Eye (tissue), 1 donor: ENCODE results near the gene MEGF6.

Experiments
- DNase-seq: peaks from one replicate; pipeline ENCODE4 v3.0.0-alpha.2; 2015

Gene MEGF6

DNA sequence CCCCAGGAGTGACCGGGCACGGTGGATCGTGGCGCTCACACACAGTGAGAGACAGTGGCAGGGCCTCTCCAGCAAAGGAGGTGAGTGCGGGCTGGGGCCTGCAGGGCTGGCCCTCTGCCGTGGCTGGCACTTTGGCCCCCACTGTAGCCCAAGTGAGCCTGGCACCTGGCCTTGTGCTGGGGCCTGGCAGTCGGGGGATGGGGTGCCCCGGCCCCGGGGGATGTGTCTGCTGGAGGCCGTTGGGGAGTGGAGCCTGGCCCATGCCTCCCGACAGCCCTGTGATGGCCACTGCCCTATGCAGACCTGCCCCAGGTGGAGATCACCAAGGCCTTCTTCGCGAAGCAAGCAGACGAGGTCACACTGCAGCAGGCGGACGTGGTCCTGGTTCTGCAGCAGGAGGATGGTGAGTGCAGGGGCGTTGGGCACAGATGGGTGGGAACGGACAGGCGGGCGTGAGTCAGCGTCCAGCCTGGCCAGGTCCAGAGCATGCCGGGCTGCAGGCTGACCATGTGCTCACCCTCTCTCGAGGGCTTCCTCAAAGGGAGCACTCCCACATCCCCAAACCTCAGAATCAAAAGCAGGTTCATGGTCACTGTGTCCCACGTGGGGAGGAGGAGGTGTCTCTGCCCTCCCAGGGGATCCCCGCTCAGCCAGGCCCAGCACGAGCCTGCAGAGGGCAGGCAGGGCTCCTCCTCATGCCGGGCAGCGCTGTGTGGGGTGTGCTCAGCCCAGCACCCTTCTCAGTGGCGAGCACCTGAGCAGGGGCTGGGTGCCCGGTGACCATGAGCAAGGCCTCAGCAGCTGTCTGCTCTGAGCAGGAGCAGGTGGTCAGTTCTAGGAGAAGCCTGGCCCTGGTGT, 131.6 kb downstream of the MEGF6 start:
- DNase-seq: no peak

DNA sequence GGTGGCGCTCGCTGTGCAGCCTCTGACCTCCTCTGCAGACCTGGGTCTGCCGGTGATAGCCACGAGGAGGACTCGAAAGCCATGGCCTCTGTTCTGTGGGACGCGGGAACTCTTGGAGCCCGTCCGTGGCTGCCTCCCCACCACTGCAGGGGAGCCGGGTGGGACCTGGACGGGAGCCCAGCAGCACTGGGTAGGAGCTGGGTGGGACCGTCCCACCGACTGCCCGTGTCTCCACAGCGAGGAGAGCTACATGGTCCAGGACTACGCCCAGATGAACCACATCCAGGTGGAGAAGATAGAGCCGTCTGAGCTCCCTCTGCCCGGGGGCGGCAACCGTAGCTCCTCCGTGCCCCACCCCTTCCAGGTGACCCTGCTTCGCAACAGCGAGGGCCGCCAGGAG, 133.1 kb downstream of the MEGF6 start:
- DNase-seq: no peak

- DNase-seq: no peak
Observed at GRCh38 chr1:3477241-3477995, 133.9 kb downstream of the MEGF6 start.

DNA sequence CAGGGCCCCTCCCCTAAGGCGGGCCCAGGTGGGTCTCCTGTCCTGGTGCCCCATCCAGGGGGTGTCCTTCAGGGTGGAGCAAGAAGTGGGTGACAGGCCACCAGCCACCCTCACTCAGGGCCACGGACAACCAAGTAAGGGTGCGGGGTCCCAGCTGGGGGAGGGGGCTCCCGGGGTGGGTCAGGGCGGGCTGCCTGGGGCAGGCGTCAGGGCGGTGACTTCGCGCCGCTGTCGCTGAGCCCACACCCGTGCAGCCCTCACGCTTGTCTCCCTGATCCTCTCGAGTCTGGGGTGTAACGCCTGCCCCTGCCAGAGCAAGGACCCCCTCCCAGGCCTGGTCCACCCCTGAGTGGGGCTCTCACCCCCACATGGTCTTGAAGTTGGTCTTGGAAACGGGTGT, 134.6 kb downstream of the MEGF6 start:
- no peak for DNase-seq

- DNase-seq: no peak
Observed at GRCh38 chr1:3475839-3476573, 135.3 kb downstream of the MEGF6 start.

DNA sequence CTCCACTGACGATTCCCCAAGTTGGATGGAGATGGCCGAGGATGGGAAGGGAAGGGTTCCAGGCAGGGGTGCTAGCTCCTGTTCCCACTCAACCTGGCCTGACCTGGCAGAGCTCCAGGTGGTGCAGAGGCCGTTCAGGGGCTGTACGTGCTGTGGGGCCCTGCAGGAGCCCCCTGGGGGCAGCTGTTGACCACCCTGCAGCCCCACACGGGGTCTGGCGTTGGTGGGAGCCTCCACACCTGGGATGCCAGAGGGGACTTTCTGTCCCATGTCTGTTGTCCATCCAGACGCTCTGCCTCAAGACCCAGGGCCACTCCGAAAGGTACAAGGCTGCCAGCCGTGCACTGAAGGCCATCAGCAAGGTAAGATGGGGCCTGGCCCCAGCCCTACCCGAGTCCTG, 136.9 kb downstream of the MEGF6 start:
- no peak for DNase-seq

- DNase-seq: no peak
Observed at GRCh38 chr1:3474016-3474415, 137.3 kb downstream of the MEGF6 start.

GRCh38 chr1:3473381-3473844, 137.9 kb downstream of the MEGF6 start:
- DNase-seq: peak; percentile 41

DNA sequence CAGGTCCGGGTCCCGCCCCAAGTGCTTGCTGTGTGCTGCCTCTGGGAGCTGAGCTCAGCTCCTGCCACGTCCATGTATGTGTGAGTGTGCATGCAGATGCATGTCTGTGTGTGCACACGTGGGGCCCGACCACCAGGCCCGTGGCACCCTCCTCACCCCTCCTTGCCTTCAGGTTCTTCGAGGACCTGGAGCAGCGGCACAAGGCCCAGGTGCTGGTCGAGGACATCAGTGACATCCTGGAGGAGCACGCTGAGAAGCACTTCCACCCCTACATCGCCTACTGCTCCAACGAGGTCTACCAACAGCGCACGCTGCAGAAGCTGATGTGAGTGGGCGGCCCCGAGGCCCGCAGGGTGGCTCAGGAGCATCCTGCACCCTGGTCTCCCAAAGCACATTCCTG, 138.4 kb downstream of the MEGF6 start:
- DNase-seq: no peak

- DNase-seq: no peak
Observed at GRCh38 chr1:3472088-3472850, 139.0 kb downstream of the MEGF6 start.

DNA sequence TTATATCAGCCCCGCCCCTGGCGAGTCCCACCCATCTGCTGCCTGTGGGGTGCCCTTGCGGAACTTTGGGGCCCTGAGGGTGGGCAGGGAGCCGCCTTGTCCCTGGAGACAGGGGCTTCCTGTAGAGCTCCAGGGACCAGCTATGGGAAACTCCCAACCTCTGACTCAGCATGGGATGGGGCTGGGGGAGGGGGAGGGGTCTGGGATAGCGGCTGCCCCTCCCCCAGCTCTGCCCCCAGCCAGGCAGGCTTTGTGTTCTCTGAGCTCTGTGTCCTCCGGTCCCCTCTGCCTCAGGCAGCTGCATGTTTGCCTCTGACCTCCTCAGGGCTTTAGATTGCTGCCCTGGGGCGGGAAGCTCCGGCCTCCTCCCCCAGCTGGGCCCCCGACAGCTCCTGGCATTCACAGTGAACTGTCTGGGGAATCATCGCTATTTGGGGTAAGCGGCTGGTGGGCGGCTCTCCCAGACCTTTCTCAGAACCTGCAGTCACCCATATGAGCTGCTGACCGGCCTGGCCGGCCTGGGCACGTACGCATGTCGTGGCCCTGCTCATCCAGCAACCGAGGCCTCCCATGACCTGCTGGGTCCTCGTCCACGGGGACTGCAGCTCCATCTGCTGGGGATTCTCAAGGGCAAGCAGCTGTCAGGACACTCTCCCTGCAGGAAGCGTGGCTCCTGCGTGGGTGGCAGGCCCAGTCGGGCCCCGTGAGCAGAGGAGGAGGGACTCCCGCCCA, 139.8 kb downstream of the MEGF6 start:
- peak; percentile 87 for DNase-seq

GRCh38 chr1:3470650-3471355, 140.5 kb downstream of the MEGF6 start:
- DNase-seq: no peak

- DNase-seq: no peak
Observed at GRCh38 chr1:3469849-3470649, 141.3 kb downstream of the MEGF6 start.

- DNase-seq: no peak
Observed at GRCh38 chr1:3469104-3469848, 142.0 kb downstream of the MEGF6 start.

DNA sequence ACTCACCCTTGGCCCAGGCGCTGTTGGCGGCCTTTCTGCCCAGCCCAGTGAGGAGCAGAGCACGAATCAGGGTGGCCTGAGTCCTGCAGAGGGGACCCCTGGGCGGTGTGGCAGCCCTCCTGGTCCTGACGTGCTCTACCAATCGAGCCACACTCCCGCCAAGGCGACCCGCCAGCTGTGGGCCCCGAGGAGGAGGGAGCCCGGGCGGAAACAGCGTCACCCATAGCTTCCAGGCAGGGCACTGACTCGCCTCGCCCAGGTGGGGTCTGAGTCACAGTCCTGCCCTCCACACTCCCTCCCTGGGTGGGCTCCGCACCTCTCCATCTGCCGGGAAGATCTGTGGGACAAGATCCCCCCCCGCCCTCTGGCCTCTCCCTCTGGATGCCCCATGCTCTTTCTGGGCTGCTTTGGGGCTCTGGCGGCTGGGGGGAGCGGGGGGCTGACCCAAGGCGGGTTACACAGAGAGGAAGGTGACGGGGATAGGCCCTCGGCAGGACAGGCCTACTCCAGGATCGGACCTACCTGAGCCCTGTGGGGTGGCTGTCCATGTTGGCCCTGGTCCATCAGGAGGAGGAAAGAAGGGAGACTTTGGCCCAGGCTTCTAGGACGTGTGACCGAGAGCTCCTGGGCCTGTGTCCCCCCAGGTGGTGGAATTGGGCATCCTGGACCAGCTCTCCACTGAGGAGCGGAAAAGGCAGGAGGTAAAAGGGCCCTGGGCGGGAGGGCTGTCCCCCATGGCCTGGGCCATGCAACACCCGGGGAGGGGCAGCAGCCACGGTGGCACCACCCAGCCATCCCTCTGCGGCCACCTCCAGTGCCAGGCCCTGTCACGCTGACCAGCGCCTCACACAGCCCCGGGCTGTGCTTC, 142.8 kb downstream of the MEGF6 start:
- DNase-seq: no peak

GRCh38 chr1:3467096-3468036, 143.9 kb downstream of the MEGF6 start:
- DNase-seq: no peak

DNA sequence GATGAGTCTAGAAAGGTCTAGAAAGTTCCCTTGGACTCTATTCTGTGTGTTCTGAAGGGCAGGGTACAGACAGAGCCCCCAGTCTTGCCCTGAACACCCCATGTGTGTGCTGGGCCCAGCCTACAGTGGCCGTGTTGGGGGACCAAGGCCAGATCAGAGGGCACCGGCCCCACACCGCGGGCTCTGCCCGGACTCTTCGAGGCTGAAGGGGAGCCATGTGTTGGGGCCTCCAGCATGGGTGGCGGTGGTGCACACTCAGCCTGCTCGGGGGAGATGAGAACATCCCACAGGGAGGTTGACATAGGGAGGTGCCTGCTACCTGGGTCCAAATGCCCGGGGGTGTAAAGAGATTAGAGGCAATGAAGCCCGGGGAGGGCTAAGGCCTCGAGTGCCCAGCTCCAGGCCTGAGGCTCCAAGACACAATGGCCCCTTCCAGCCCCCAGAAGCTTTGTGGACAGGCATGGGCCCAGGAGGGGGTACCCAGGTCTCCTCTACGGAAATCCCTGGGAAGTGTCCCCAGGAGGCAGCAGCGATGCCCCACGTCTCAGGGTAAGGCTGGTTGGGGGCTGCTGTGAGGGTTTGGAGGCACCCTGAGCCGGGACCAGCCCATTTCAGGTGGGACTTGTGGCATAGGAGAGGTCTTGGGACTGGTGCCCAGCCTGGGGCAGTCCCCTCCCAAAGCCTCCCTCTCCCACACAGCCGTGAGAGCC, 144.8 kb downstream of the MEGF6 start:
- no peak for DNase-seq
